Gastrocnemius medialis (tissue), 4 donors: ENCODE data around the gene SPRED2. TPM values are rescaled to one million over a fixed set of nuclear protein-coding genes. Genes with fewer than 3 reads are reported as not detected.

ENCODE experiments used
- ATAC-seq, 2 donors: fragments of 150-250 bp; one replicate each; pipeline ENCODE4 v1.9.1; 2016
- DNase-seq, 2 donors: peaks; one replicate each; pipeline ENCODE4 v3.0.0-alpha.2; 2019
- H3K27ac ChIP-seq, 4 donors: fragments of 200-600 bp; sonication (generic); 1 replicate in 1 of 4; 2 replicates in 3 of 4; pipeline ENCODE4 v1.5.1; 2016 to 2018; ENCODE audit warnings: mild to moderate bottlenecking in 2 of 4, moderate library complexity in 1 of 4
- H3K27me3 ChIP-seq, 3 donors: fragments of 200-600 bp; sonication (generic) in 2 of 3; 1 replicate in 1 of 3; 2 replicates in 2 of 3; pipeline versions ENCODE4 v1.5.1 to v1.6.0; 2016 to 2019; ENCODE audit warnings: mild to moderate bottlenecking in 1 of 3, moderate library complexity in 1 of 3
- H3K36me3 ChIP-seq, 2 donors: fragments of 200-600 bp; sonication (generic) in 1 of 2; one replicate each; pipeline ENCODE4 v1.5.1; 2017 to 2018
- H3K4me1 ChIP-seq, 2 donors: fragments of 200-600 bp; sonication (generic) in 1 of 2; one replicate each; pipeline ENCODE4 v1.5.1; 2016 to 2017; ENCODE audit warnings: mild to moderate bottlenecking in 2 of 2
- H3K4me3 ChIP-seq, 4 donors: fragments of 200-600 bp; sonication (generic) in 3 of 4; 1 replicate in 1 of 4; 2 replicates in 3 of 4; pipeline ENCODE4 v1.5.1; 2016 to 2019; ENCODE audit warnings: mild to moderate bottlenecking in 2 of 4
- H3K9me3 ChIP-seq, 3 donors: fragments of 200-600 bp; sonication (generic) in 2 of 3; 1 replicate in 1 of 3; 2 replicates in 2 of 3; pipeline ENCODE4 v1.5.1; 2016 to 2019
- CTCF ChIP-seq, 5 experiments: fragments of 450-650 bp in 3 of 5; fragments of 200-600 bp in 2 of 5; sonication (generic) in 2 of 5; IDR thresholded peaks in 4 of 5; conservative IDR thresholded peaks in 1 of 5; 1 replicate in 4 of 5; 2 replicates in 1 of 5; pipeline ENCODE4 v1.5.1; 2016 to 2019; ENCODE audit warnings: antibody characterized with exemption in 5 of 5, mild to moderate bottlenecking in 3 of 5, moderate library complexity in 3 of 5
- POLR2A ChIP-seq, 2 donors: fragments of 450-650 bp; IDR thresholded peaks; one replicate each; pipeline ENCODE4 v1.6.1; 2017; ENCODE audit warnings: antibody characterized with exemption in 2 of 2, mild to moderate bottlenecking in 2 of 2, moderate library complexity in 2 of 2
- in situ Hi-C, 4 donors: fragments of 200-750 bp; cut with MboI; loops; one replicate each; pipeline versions ENCODE4 v1.15.0 to v1.8.0; 2017; ENCODE audit warnings: low sequenced_read_pairs in 4 of 4
- intact Hi-C: fragments of 100-400 bp; cut with DNase I; formaldehyde crosslinking; loops from one replicate; pipeline ENCODE4 v1.15.1; 2023; ENCODE audit warnings: low total_unique reads
- total RNA-seq, 4 donors: library from RNA; depleted of rRNA; stranded (reverse); fragments of >200 nt; gene quantifications; one replicate each; pipeline versions ENCODE4 v1.1.0 to v1.2.3, GENCODE V29; 2016

SPRED2 gene
- total RNA-seq, 4 donors from 2014 or later = 4.1 to 12.5 (median 7.4) TPM

GRCh38 chr2:65382323-65382722 lies 50.1 kb downstream of the SPRED2 start:
- Histone ChIP-seq H3K27me3 (no peaks in the 10 kb centered on the region), H3K4me3 (peak overlapping the region in 2 of 4 donors; percentile 13 to 42), H3K4me1 (peaks cover 48 to 66% of the 10 kb centered on the region in 2 donors), H3K36me3 (no peaks in the 10 kb centered on the region), H3K27ac (peak overlapping the region; percentile 62 to 74 (median 72)), H3K9me3 (no peaks in the 10 kb centered on the region)
- DNase-seq = no peak
- no peak for ATAC-seq
- in situ Hi-C loops = no loop called here
- TF ChIP-seq POLR2A (IDR thresholded peaks at IDR 0.05) = no peak
- TF ChIP-seq CTCF (IDR thresholded peaks at IDR 0.05 in 4 of 5, conservative IDR thresholded peaks at IDR 0.05 in 1 of 5) = no peak
- intact Hi-C loops = no loop called here

GRCh38 chr2:65381607-65382051 lies 50.8 kb downstream of the SPRED2 start:
- H3K9me3 ChIP-seq = no peaks in the 10 kb centered on the region
- H3K27me3 ChIP-seq = no peaks in the 10 kb centered on the region
- peak overlapping the region in 1 of 4 donors; percentile 74 for H3K27ac ChIP-seq
- DNase-seq (no peak), ATAC-seq (no peak)
- H3K4me3 ChIP-seq = no peak overlapping the region
- H3K36me3 ChIP-seq = no peaks in the 10 kb centered on the region
- intact Hi-C loops (no loop called here), in situ Hi-C loops (no loop called here)
- H3K4me1 ChIP-seq = peaks cover 48 to 68% of the 10 kb centered on the region in 2 donors
- no peak for TF ChIP-seq CTCF (IDR thresholded peaks at IDR 0.05 in 4 of 5, conservative IDR thresholded peaks at IDR 0.05 in 1 of 5)
- TF ChIP-seq POLR2A (IDR thresholded peaks at IDR 0.05) = no peak

- no peaks in the 10 kb centered on the region for H3K36me3 ChIP-seq
- no peak overlapping the region for H3K27ac ChIP-seq
- in situ Hi-C loops = no loop called here
- TF ChIP-seq POLR2A (IDR thresholded peaks at IDR 0.05) = no peak
- TF ChIP-seq CTCF (IDR thresholded peaks at IDR 0.05 in 4 of 5, conservative IDR thresholded peaks at IDR 0.05 in 1 of 5) = no peak
- H3K4me1 ChIP-seq = peaks cover 41 to 64% of the 10 kb centered on the region in 2 donors
- no peak for ATAC-seq
- intact Hi-C loops = no loop called here
- no peak for DNase-seq
- no peaks in the 10 kb centered on the region for H3K9me3 ChIP-seq
- H3K4me3 ChIP-seq = no peak overlapping the region
- H3K27me3 ChIP-seq = no peaks in the 10 kb centered on the region
These were observed 52.1 kb downstream of the SPRED2 start for GRCh38 chr2:65380255-65380654.

- Histone ChIP-seq H3K9me3 (no peaks in the 10 kb centered on the region), H3K27me3 (no peaks in the 10 kb centered on the region), H3K4me1 (peaks cover 38 to 60% of the 10 kb centered on the region in 2 donors), H3K36me3 (no peaks in the 10 kb centered on the region), H3K4me3 (no peak overlapping the region), H3K27ac (no peak overlapping the region)
- no peak for DNase-seq
- intact Hi-C loops (no loop called here), in situ Hi-C loops (no loop called here)
- no peak for ATAC-seq
- no peak for TF ChIP-seq CTCF (IDR thresholded peaks at IDR 0.05 in 4 of 5, conservative IDR thresholded peaks at IDR 0.05 in 1 of 5)
- TF ChIP-seq POLR2A (IDR thresholded peaks at IDR 0.05) = no peak
These were observed 52.7 kb downstream of the SPRED2 start for GRCh38 chr2:65379721-65380171.

GRCh38 chr2:65379223-65379622 lies 53.2 kb downstream of the SPRED2 start:
- peaks cover 37 to 55% of the 10 kb centered on the region in 2 donors for H3K4me1 ChIP-seq
- in situ Hi-C loops (no loop called here), intact Hi-C loops (no loop called here)
- TF ChIP-seq POLR2A (IDR thresholded peaks at IDR 0.05) (no peak), CTCF (IDR thresholded peaks at IDR 0.05 in 4 of 5, conservative IDR thresholded peaks at IDR 0.05 in 1 of 5) (no peak)
- H3K27ac ChIP-seq = no peak overlapping the region
- H3K36me3 ChIP-seq = no peaks in the 10 kb centered on the region
- no peaks in the 10 kb centered on the region for H3K27me3 ChIP-seq
- ATAC-seq (no peak), DNase-seq (no peak)
- no peak overlapping the region for H3K4me3 ChIP-seq
- H3K9me3 ChIP-seq = no peaks in the 10 kb centered on the region
